Endothelial cell of umbilical vein (primary cell): ENCODE data around the gene ANO4.

Experiments
- EZH2 ChIP-seq: IDR thresholded peaks from 2 replicates; pipeline ENCODE4 v1.6.1; 2012; ENCODE audit warnings: borderline replicate concordance, low read depth, mild to moderate bottlenecking, moderate library complexity, low read length, inconsistent platforms; ENCODE audit not compliant: severe bottlenecking
- JUN ChIP-seq: IDR thresholded peaks from 2 replicates; pipeline ENCODE4 v1.6.1; 2011; ENCODE audit warnings: borderline replicate concordance, low read depth; ENCODE audit not compliant: insufficient read length, insufficient read depth
- MAX ChIP-seq: IDR thresholded peaks from 2 replicates; pipeline ENCODE4 v1.6.1; 2011; ENCODE audit not compliant: insufficient read depth, insufficient read length
- POLR2A ChIP-seq: IDR thresholded peaks from 2 replicates; pipeline ENCODE4 v1.6.1; 2012; ENCODE audit warnings: low read depth, mild to moderate bottlenecking, control low read depth, low read length
- POLR2AphosphoS5 ChIP-seq: IDR thresholded peaks from 2 replicates; pipeline ENCODE4 v1.6.1; 2012; ENCODE audit warnings: low read depth, mild to moderate bottlenecking, control low read depth, low read length, moderate library complexity; ENCODE audit not compliant: insufficient read depth
- TF ChIP-seq, protein P1 (sequence below), 2 donors: IDR thresholded peaks; 1 replicate in 1 of 2; 2 replicates in 1 of 2; pipeline ENCODE4 v1.5.1; 2011; ENCODE audit warnings: low read length in 2 of 2, mild to moderate bottlenecking in 2 of 2, moderate library complexity in 2 of 2, control low read depth in 1 of 2, inconsistent platforms in 1 of 2, low read depth in 1 of 2; ENCODE audit not compliant: insufficient read depth in 1 of 2; ENCODE audit errors: extremely low read depth in 1 of 2

- TF ChIP-seq, protein P1, sequence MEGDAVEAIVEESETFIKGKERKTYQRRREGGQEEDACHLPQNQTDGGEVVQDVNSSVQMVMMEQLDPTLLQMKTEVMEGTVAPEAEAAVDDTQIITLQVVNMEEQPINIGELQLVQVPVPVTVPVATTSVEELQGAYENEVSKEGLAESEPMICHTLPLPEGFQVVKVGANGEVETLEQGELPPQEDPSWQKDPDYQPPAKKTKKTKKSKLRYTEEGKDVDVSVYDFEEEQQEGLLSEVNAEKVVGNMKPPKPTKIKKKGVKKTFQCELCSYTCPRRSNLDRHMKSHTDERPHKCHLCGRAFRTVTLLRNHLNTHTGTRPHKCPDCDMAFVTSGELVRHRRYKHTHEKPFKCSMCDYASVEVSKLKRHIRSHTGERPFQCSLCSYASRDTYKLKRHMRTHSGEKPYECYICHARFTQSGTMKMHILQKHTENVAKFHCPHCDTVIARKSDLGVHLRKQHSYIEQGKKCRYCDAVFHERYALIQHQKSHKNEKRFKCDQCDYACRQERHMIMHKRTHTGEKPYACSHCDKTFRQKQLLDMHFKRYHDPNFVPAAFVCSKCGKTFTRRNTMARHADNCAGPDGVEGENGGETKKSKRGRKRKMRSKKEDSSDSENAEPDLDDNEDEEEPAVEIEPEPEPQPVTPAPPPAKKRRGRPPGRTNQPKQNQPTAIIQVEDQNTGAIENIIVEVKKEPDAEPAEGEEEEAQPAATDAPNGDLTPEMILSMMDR (IDR thresholded peaks at IDR 0.05; ENCODE audit: extremely low read depth in 1 of 2, insufficient read depth in 1 of 2, low read depth in 1 of 2, low read length in 2 of 2) = no peak
- no peak for TF ChIP-seq EZH2
- TF ChIP-seq POLR2AphosphoS5 = no peak
- no peak for TF ChIP-seq JUN
- TF ChIP-seq MAX = no peak
- TF ChIP-seq POLR2A = no peak
These were observed 250.0 kb downstream of the ANO4 start for GRCh38 chr12:101044512-101045059.
